Esophagus squamous epithelium (tissue), 4 donors: ENCODE results near the gene MMP11.

Source experiments
- POLR2A ChIP-seq, 4 donors: fragments of 450-650 bp; IDR thresholded peaks; one replicate each; pipeline ENCODE4 v1.6.1; 2017; ENCODE audit warnings: antibody characterized with exemption in 4 of 4, mild to moderate bottlenecking in 4 of 4, moderate library complexity in 3 of 4
- TF ChIP-seq, protein P1 (sequence below), 6 experiments: fragments of 450-650 bp in 4 of 6; fragments of 200-600 bp in 2 of 6; sonication (generic) in 2 of 6; IDR thresholded peaks; one replicate each; pipeline ENCODE4 v1.5.1; 2016 to 2019; ENCODE audit warnings: antibody characterized with exemption in 6 of 6, mild to moderate bottlenecking in 4 of 6, moderate library complexity in 4 of 6

DNA sequence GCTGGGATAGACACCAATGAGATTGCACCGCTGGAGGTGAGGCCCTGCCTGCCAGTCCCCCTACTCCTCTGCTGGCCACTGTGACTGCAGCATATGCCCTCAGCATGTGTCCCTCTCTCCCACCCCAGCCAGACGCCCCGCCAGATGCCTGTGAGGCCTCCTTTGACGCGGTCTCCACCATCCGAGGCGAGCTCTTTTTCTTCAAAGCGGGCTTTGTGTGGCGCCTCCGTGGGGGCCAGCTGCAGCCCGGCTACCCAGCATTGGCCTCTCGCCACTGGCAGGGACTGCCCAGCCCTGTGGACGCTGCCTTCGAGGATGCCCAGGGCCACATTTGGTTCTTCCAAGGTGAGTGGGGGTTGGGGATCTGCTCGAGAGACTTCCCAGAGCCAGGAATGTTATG is 8.4 kb downstream of the MMP11 start:
- TF ChIP-seq, protein P1, sequence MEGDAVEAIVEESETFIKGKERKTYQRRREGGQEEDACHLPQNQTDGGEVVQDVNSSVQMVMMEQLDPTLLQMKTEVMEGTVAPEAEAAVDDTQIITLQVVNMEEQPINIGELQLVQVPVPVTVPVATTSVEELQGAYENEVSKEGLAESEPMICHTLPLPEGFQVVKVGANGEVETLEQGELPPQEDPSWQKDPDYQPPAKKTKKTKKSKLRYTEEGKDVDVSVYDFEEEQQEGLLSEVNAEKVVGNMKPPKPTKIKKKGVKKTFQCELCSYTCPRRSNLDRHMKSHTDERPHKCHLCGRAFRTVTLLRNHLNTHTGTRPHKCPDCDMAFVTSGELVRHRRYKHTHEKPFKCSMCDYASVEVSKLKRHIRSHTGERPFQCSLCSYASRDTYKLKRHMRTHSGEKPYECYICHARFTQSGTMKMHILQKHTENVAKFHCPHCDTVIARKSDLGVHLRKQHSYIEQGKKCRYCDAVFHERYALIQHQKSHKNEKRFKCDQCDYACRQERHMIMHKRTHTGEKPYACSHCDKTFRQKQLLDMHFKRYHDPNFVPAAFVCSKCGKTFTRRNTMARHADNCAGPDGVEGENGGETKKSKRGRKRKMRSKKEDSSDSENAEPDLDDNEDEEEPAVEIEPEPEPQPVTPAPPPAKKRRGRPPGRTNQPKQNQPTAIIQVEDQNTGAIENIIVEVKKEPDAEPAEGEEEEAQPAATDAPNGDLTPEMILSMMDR (IDR thresholded peaks at IDR 0.05) = no peak
- no peak for TF ChIP-seq POLR2A (IDR thresholded peaks at IDR 0.05)
